GM19467 (cell line): ENCODE results near the gene POLR2F.
"Not testable (repeated sequence)": the region's sequence is repeated elsewhere in the genome, so short reads cannot be mapped to it uniquely, and the experiment has no call there.

Source experiments
- ATAC-seq: cut with Tn5 transposase; IDR thresholded peaks from one replicate; pipeline ENCODE4 v1.9.1; 2021; ENCODE audit warnings: mild to moderate bottlenecking, moderate library complexity; ENCODE audit not compliant: unreplicated experiment

POLR2F gene

DNA sequence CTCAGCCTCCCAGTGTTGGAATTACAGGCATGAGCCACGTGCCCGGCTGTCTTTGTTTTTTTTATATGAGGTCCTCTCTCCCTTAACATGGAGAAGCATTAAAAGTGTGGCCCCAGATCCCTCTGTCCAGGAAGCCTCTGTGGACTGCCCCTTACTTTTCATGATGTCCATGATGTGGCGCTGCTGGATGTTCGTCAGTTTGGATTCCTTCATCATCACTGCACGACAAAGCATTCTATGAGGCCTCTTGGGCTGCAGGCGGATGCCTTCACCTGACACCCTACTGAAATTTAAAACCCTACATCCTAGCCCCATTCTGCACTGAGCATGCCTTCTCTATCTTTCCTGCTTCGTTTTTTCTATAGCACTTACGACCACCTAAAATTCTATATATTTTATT is 2.2 kb upstream of the POLR2F start:
- ATAC-seq: no peak

DNA sequence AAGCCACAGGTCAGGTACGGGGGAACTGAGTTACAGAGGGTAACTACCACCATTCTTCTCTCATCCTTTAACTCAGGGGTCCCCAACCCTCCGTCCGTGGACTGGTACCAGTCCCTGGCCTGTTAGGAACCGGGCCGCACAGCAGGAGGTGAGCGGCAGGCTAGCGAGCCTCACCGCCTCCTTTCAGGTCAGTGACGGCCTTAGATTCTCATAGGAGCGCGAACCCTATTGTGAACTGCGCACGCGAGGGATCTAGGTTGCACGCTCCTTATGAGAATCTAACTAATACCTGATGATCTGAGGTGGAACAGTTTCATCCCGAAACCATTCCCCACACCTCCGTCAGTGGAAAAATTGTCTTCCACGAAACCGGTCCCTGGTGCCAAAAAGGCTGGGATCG is 870 bp upstream of the POLR2F start:
- not testable (repeated sequence) for ATAC-seq

DNA sequence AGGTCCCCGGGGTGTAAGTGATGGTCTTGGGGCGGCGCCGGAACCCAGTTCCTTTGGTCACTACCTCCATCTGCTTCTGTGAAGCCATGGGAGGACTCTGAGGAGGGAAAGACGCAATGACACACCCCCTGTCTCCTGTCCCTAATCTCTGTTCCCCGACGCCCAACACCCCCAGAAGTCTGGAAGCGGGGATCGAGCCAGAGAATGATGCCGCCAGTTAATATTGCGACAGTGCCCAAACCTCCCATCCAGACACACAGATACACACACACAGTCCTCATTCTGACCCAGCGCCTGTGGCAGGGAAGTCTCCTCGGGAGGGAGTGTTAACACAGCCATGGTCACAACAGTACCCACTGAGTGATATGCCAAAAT is 450 bp upstream of the POLR2F start:
- no peak for ATAC-seq

DNA sequence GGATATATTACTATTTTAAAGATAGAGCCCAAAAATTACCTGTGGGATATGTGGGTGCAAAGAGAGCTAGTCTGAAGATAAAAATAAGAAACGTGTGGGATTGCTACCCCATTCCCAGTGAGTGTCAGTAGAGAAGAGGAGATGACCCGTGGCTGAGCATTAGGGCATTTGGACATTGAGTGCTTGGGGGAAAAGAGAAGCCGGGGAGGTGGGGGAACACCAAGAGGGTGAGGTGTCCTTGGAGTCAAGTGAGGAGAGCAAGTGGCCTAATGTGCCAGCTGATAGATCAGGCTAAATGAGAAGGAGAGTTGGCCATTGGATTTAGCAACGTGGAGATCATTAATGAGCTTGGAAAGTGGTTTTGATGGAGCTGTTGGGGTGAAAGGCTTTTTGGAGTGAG is 1.2 kb downstream of the POLR2F start:
- ATAC-seq: no peak

DNA sequence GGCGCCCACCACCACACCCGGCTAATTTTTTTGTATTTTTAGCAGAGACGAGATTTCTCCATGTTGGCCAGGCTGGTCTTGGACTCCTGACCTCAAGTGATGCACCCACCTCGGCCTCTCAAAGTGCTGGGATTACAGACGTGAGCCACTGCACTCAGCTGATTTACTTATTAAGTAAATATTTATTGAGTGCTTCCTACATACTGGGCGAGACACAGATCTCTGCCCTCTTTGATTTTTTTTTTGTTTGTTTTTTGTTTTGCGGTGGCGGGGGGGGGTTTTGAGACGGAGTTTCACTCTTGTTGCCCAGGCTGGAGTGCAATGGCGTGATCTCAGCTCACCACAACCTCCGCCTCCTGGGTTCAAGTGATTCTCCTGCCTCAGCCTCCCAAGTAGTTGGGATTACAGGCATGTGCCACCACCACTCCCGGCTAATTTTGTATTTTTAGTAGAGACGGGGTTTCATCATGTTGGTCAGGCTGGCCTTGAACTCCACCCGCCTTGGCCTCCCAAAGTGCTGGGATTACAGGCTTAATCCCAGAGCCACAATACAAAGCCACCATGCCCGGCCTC is 2.4 kb downstream of the POLR2F start:
- not testable (repeated sequence) for ATAC-seq

DNA sequence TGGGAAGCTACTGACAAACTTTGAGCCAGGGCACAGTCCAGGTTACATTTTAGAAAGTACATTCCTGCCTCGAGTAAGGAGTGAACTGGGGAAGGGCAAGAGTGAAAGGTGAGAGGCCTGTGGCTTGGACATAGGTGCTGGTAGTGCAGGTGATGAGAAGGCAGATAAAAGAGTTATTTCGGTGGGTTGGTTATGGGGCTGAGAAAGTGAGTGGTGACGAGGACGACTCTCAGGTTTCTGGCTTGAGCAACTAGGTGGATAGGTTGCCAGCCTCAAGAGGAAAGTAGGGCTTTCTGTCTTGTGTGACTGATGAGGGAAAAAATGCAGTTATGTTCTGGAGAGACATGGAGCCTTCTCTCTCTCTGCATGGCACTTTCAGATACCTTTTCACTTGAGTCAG is 3.7 kb downstream of the POLR2F start:
- no peak for ATAC-seq

DNA sequence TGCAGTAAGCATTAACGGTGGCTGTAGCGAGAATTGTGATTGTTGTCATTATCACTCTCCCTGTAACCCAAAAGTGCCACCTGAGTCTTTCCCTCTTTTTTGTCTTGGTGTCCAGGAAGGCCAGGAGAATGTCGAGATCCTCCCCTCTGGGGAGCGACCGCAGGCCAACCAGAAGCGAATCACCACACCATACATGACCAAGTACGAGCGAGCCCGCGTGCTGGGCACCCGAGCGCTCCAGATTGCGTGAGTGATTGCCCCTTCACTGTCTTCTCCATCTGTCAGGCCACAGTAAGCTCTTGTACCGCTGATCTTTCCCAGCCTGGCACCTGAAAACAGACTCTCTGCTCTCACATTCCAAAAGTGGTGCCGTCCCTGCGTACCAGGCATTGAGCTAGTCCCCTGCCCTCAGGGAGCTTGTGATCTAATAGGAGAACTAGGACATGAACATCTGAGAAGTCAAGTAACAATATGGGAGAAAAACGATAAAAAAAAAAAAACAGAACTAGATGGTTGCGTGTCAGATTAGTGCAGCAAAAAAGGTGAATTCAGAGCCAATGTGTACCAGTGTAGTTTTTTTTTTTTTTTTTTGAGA is 5.8 kb downstream of the POLR2F start:
- ATAC-seq: no peak

DNA sequence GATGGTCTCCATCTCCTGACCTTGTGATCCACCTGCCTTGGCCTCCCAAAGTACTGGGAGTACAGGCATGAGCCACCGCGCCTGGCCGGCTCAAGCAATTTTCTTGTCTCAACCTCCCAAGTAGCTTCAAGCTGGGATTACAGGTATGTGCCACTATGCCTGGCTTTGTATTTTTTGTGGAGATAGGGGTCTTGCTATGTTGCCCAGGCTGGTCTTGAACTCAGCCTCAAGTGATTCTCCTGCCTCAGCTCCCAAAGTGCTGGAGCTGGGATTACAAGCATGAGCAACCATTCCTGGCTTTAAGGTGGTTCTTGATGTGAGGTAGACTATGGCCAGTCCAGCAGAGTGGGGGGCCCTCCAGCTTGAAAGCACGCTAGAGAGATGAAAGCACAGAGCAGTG is 7.6 kb downstream of the POLR2F start:
- ATAC-seq: no peak

DNA sequence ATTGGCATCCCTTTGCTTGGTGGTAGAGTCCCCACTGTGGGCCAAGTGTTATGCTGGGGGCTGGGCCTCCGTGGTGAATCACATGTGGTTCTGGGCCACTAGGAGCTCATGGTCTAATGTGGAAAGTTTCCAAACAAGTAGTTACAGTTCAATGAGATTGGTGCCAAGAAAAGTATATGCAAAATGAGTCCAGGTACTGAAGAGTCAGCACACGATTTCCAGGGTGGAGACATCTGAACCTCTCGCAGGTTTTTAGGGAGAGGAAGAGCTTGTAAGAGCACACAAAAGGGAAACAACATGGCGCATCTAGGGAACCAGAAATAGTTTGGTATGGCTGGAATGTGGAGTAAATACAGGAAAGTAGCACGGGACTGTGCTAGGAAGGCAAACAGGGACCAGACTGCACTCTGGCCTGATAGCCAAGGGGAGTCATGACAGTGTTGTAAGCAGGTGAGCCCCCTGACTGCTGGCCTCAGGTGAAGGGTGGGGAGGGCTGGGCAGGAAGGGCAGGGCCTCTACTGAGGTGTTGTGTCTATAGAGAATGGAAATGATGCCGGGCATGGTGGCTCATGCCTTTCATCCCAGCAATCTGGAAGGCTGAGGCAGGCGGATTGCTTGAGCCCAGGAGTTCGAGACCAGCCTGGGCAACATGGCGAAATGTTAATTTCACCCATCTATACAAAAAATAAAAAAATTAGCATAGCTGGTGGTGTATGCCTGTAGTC is 12.6 kb downstream of the POLR2F start:
- no peak for ATAC-seq

DNA sequence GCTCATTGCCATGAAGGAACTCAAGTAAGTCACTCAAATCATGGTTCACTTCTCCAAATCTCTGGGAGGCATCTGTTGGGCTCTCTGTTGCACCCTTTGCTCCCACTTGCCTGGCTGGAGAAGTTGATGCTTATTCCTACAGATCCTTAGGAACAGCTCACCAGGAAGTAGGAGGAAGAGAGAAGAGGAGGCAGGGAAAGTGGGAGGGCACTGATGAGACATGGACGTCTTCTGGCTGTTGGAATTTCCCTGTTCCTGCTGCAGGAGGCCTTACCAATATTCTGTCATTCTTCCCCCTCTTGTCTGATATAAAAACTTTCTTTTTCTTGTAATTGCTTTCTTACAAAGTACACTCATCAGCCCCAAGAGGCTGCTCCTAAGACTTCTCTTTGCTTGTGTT is 13.6 kb downstream of the POLR2F start:
- ATAC-seq: no peak

DNA sequence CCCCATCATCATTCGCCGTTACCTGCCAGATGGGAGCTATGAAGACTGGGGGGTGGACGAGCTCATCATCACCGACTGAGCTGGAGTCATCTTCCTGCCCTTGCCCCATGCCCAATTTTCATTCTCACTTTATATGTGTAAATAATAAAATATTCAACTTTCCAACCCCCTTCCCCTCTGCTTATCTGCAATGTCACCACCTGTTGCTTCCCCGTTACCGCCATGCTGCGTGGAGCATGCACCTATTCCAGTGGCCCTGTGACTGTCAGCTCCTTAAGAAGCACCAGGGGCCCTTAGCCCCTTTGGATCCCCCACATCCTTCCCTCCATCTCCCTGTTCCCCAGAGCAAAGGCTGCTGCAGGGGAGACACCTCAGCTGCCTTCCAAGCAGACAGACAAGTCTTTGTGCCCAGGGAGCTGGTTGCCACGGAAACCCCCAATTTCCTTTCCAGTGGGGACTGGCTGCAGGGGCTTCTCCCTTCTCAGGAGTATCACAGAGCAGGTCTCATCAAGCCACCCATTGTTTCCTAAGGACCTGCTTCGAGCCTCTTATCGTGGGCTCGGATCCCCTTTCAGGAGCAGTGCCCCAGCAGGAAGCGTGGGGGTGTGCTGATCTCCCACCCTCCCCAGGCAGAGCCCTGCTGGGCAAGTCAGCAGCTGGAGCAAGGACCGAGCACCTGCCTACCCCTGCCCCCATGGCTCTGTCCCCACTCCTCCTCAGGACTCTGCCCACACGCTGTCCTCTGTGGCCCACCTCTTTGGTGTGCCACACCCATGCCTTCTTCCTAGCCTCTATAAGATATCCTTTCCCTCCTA is 14.3 kb downstream of the POLR2F start:
- ATAC-seq: no peak

DNA sequence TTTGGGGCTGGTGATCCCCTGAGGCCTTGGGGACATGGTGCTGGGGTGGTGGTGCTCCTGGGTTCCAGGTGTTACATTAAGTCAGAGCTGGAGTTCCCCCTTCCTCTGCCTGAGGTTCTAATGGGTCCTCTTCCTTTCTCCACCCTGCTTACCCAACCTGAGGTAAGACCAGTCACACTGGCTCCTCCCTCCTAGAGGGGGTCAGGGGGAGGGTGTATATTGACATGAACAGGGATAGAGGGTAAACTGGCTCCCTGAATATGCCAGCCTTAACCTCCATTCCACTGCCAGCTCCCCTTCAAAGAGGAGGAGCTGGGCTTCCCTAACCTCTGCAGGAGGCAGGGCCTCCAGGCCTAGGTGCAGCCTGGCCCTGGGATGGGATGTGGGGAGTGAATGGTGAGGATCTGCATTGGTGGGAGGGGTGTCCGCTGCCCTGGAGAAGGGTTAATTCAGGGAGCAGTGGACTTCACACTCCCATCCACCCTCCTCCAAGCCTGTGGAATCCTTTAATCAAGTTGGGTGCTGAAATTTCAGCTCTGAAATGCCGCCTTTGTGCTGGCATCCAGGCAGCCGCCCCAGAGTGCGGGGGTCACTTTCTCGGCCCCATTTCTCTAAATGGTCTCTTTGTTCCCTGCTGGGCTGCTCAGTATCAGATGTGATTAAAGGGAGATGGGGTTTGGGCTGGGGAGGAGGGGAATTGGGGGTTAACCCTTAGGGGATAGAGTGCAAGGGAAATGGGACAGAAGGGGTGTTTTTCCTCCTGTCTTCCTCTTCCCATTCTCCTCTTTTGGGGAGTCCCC is 15.2 kb downstream of the POLR2F start:
- no peak for ATAC-seq

DNA sequence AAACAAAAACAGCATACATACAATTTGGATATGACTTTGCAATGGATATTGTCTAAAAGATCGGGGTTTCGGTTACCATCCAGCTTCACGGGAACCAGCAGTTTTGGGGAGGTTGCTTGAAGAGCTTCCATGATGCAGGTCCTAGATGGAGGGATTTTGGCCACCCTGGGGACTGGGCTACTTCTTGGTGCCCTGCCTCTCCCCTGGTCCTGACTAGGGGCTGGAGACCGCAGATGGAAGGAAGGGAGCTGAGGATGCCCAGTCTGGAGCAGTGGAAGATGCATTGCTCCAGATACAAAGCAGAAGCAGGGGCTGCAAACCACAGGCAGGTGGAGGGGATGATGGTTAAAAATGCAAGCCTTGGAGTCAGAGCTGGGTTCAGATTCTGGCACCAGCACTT is 17.4 kb downstream of the POLR2F start:
- no peak for ATAC-seq

DNA sequence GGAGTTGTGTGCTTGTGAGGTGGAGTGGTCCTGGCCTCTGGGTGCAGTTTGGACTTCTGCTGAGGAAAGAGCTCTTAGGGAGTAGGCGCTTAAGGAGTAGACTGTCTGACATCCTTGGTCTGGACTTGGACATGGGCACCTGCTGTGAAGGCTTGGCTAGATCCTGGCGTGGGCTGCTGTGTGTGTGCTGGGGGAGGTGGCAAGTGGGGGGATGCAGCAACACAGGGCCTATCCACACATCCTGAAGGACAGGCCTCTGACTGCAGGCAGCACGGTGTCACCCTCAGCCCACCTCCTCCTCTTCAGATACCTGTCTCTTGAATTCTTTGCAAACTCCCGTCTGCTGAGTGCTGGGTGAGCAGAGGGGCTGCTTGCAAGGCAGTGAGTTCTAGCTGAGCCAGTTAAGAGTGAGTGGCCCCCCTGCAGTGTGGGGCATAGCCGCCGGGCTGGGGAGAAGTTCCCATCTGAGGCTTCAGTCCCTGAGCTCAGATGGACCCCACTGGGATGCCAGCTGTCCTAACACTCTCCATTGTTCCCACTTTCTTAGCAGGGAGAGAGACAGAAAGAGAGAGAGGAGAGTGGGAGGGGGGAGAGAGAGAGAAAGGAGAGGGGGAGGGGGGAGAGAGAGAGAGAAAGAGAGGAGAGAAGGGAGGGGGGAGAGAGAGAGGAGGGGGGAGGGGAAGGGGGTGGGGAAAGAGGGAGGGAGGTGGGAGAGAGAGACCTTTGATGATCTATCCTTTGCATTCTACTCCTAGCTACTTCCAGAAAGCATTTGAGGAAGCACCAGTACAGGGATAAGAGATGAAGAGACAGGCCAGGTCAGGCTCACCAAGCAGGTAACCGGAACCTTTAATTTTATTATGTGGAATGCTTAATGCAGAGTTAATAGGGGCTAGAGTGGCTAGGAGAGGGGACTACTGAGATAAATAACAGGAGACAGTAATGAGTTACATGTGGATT is 18.3 kb downstream of the POLR2F start:
- no peak for ATAC-seq

DNA sequence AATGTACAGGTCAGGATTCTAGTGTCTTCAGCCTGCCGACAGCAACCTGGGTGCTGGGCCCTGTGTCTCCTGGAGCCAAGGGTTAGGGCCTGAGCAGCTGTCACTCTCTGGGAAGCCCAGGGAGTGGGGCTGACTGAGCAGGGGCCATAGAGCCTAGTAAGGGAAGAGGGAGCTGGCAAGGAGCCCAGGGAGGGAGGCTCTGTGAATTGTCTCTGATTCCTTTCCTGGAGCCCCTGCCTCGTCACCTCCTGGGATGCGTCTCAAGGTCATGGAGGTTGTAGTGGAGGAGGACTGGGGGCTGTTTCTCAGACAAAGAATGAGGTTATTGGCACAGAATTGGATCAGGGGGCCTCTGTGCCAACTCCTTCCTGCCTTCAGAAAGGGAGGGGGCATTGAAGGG is 19.0 kb downstream of the POLR2F start:
- ATAC-seq: no peak

DNA sequence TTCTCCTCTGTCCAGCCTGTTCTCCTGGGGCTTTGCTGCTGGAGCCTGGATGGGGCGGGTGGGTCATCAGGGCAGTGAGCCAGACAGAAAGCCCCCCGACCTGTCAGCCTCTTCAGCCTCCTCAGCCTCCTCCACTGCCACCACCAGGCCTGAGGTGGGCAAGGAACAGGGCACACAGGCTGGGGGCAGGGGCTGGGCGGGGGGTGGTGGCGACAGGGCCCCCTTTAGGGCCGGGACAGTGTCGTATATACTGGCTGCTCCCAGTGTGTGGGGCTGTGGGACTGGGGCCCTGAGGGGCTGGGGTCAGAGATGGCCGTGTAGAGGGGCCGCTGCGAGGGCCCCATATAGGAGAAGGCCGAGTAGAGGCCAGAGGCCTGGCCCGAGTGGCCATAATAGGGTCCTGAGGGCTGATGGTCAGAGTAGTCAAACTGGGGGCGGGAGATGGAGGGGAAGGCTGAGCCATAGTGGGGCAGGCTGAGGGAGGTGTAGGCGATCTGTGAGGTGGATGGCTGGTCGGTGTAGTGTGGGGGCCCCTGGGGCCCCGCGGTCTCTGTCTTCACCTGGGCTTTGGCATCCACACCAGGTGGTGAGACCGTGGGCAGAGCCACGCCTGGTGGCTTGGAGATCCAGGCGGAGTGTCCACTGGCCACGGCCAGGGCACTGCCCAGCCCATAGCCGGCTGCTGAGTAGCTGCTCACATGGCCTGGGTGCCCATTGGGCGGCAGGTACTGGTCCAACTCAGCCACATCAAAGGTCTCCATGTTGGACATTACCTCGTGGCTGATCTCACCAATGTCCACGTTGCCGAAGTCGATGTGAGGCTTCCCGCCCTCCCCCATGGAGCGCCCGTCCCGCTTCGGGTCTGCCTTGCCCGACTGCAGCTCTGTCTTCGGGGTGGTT is 20.0 kb downstream of the POLR2F start:
- no peak for ATAC-seq

DNA sequence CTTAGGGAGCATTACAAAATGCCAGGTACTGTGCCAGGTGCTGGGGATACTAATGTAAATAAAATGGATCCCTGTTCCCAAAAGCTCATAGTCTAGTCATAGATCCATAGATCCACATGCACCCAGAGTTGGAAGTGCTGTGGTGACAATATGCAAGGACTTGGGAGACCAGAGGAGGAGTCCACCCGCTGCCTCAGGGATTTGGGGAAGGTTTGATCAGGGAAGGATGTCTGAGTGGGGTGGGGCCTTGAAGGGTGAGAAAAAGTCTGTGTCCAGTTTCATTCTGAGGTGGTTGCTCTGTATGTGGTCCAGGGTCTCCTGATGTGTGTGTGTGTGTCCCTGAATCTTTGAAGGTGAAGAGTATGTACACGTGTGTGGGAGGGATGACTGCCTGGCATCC is 21.7 kb downstream of the POLR2F start:
- ATAC-seq: no peak

DNA sequence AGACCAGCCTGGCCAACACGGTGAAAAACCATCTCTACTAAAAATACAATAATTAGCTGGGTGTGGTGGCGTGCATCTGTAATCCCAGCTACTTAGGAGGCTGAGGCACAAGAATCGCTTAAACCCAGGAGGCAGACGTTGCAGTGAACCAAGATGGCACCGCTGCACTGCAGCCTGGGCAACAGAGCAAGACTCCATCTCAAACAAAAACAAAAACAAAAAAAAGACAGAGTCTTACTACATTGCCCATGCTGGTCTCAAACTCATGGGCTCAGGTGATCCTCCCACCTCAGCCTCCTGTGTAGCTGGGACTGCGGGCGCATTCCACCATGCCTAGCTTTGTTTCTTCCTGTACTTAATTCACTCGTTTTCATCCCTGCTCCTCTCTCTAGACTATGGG is 22.5 kb downstream of the POLR2F start:
- not testable (repeated sequence) for ATAC-seq

DNA sequence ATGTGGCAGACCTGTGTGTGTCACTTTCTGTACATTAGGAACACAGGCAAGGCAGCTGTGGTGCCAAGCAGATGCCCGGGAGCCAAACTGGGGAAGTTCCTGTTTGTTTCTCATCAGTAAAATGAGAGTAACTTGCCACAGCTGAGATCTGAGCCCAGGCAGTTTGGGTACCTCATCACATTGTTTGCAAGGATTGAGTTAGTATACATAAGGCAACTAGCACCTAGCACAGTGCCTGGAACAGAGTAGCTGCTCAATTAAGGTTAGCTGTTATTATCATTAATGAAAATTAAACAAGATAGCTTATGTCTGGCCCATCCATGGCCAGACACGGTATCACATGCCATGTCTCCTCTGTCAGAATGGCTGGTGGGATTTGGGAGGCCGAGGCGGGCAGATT is 23.0 kb downstream of the POLR2F start:
- ATAC-seq: no peak
